ENCODE data around the gene PJA2.
"Not testable (repeated sequence)": the region's sequence is repeated elsewhere in the genome, so short reads cannot be mapped to it uniquely, and the experiment has no call there.

DNA sequence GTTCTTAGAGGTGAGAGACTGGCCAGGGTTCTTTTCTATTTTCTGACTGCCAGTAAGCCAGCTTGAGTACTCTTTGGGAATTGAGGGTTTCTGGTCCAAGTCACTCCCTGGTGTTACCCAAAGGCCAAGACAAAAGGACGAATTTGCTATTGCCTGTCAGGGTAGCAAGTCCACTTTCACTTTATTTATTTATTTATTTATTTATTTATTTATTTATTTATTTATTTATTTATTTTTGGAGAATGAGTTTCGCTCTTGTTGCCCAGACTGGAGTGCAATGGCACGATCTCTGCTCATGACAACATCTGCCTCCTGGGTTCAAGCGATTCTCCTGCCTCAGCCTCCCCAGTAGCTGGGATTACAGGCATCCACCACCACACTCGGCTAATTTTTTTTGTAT, 15.7 kb upstream of the PJA2 start:
- not testable (repeated sequence) for TF ChIP-seq EZH2 (IDR thresholded peaks at IDR 0.05); POLR2AphosphoS5 (IDR thresholded peaks at IDR 0.05; ENCODE audit: borderline replicate concordance, low read depth, low read length)

Data from SK-N-MC (cell line).